Jurkat, Clone E6-1 (cell line): ENCODE measurements around the gene HAVCR1. TPM values are rescaled to one million over a fixed set of nuclear protein-coding genes. Genes with fewer than 3 reads are reported as not detected.

ENCODE experiments used
- DNase-seq: peaks from one replicate; pipeline ENCODE4 v3.0.0-alpha.2; 2011; ENCODE audit warnings: low read depth, low spot score
- H3K4me3 ChIP-seq: 2 replicates; pipeline ENCODE4 v1.5.1; 2011; ENCODE audit warnings: mild to moderate bottlenecking, low read length, control low read depth, moderate library complexity
- polyA plus RNA-seq: library from polyadenylated mRNA; unstranded; fragments of >200 nt; gene quantifications from one replicate; pipeline ENCODE4 v1.2.1, GENCODE V29; 2012; ENCODE audit warnings: missing spikeins; ENCODE audit not compliant: insufficient read length, insufficient read depth

HAVCR1 gene
- not detected for polyA plus RNA-seq

DNA sequence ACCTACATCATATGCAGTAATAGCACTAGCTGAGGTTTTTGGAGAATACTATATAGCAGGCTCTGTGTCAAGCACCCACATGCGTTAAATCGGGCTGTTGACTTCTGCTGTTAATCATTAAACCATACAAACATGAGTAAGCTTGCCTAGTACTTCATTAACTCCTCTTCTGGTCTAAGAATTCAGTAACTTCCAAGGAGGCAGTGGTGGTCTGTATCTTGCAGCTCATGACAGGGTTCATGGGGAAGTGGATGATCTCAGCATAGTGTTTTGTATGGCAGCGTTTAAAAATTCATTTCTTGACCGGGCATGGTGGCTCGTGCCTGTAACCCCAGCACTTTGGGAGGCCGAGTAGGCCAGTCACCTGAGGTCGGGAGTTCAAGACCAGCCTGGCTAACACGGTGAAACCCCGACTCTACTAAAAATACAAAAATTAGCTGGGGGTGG, at the start of gene HAVCR1:
TSS of gene HAVCR1 (minus strand) at position 24 of the 447 bp plus-strand sequence. CDS start 1,173 bp downstream, outside the sequence.
- H3K4me3 ChIP-seq: no peak within 1 kb of the TSS
- DNase-seq: no peak

DNA sequence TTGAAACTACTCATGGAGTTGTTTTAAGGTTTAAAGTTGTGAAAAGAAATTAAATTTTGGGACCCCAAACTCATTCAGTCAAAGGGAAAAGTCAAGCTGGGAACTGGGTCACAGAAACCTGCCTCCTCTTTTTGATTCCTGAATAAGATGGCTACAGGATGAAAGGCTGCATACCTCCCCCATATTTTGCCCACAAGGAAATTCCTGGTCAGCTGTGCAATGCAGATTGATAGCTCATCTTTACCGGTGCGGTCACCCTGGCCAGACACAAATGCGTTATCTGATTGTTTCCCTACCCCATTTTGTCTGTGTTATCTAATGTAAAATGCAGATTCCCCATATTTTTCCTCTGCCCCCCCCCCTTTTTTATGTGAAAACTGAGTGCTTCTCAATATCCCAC, 48.6 kb upstream of the HAVCR1 start:
- H3K4me3 ChIP-seq: no peak overlapping the region
- no peak for DNase-seq

GRCh38 chr5:157106630-157107461, 47.9 kb upstream of the HAVCR1 start:
- DNase-seq: no peak
- no peak overlapping the region for H3K4me3 ChIP-seq

DNA sequence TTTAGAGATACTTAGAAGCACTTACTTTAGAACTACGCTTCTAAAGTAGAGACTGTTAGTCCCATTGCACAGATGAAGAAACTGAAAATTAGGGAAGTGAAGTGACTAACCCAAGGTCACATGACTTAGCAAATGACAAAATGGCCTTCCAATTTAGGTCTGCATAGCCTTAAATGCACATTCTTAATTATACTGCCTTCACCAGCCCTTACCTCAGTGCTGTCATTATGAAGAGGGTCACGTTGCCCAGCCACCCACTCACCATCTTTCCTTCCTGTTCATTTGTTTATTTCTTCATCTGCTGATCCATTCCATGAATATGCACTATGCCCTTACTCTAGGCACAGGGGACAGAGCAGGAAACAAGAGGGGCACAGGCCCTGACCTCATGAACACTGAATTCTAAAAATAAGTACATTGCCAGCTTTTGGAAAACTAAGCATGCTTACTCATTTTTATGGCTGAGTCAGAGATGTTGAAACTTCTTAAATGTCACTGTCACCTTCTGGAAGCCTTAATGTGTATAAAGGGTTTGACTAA, 41.3 kb upstream of the HAVCR1 start:
- no peak overlapping the region for H3K4me3 ChIP-seq
- no peak for DNase-seq

- DNase-seq: no peak
- H3K4me3 ChIP-seq: no peak overlapping the region
These were observed 29.6 kb upstream of the HAVCR1 start for GRCh38 chr5:157088342-157088990.

DNA sequence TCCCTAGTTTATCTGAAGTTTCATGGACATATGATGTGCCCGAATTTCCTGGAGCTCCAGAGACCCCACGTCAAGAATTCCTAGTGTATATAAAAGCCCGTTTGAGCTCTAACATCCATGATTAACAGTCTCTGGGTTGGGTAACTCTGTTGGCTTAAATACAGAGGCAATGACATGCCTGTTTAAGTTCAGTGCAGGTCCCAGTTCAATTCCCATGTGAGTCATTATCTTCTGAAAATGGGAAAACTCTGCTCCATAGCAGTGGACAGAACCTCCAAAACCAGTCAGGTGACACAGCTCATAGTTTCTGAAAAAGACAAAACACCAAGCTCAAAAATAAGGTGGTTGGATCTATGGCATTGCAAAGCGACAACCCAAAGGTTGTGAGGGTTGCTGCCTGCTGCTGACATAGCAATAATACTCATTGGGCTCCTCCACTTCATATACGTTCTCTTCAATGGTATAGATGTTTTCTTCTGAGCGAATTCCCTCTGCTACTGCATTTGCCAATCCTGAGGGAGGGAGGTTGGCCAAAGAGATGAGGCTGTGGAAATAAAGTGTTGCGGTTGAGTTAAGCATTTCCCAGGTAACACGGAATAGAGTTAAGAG, 27.9 kb upstream of the HAVCR1 start:
- H3K4me3 ChIP-seq: no peak overlapping the region
- no peak for DNase-seq

DNA sequence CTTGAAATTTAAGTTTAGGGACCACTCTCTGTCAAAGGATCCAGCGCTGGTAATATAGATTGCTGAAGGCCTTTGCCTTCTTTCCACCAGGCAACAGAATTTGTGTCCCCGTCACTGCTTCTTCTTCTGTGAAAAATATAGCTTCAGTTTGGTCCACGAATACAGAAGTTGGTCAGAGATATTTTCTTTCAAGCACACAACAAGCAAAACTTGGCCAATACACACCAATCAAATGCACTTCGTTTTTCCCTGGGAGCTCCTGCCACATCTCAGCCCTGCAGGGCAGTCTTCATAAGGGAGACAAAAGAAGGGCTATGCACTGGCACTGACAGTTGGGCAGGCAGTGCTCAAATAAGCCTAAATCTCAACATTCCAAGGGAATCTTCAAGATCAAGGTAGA, 27.0 kb upstream of the HAVCR1 start:
- H3K4me3 ChIP-seq: no peak overlapping the region
- no peak for DNase-seq

- no peak for DNase-seq
- H3K4me3 ChIP-seq: no peak overlapping the region
These were observed 21.4 kb upstream of the HAVCR1 start for GRCh38 chr5:157080286-157080685.

GRCh38 chr5:157076558-157076957, 17.6 kb upstream of the HAVCR1 start:
- no peak for DNase-seq
- H3K4me3 ChIP-seq: no peak overlapping the region

DNA sequence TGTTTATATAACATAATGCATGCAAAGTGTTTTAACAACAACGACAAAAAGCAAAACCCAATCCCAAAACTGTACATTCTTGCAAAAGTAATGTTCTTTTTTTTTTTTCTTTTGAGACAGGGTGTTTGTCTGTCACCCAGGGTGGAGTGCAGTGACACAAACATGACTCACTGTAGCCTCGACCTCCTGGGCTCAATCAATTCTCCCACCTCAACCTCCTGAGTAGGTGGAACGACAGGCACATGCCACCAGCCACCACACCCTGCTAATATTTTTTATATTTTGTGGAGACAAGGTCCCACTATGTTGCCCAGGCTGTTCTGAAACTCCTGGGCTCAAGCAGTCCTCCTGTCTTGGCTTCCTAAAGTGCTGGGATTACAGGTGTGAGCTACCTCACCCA, 13.6 kb upstream of the HAVCR1 start:
- no peak overlapping the region for H3K4me3 ChIP-seq
- DNase-seq: no peak

- no peak for DNase-seq
- no peak overlapping the region for H3K4me3 ChIP-seq
These were observed 11.0 kb upstream of the HAVCR1 start for GRCh38 chr5:157069949-157070348.

DNA sequence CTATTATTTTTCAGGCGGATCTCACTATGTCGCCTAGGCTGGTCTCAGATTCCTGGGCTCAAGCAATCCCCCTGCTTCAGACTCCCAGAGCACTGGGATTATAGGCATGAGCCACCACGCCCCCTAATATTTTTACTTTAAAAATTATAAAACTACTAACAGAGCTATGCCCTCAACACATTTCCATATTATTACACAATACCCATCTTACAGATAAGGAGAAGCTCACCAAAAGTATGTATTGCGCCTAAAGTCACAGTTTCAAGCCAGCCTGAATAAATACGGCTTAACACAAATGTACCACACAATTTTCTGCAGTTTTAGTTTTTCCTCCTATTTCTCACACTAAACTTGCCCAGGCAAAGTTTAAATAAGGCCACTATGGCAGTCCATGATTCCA, 9.9 kb upstream of the HAVCR1 start:
- DNase-seq: no peak
- no peak overlapping the region for H3K4me3 ChIP-seq

DNA sequence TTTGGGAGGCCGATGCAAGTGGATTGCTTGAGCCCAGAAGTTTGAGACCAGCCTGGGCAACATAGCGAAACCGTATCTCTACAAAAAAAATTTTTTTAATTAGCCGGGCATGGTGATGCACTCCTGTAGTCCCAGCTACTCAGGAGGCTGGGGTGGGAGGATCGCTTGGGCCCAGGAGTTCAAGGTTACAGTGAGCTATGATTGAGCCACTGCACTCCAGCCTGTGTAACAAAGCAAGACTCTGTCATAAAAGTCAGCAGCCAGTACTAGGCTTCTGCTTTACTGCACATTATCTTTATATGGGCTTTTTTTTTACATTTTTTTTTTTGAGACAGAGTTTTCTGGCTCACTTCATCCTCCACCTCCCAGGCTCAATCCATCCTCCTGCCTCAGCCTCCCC, 9.4 kb upstream of the HAVCR1 start:
- no peak overlapping the region for H3K4me3 ChIP-seq
- DNase-seq: no peak

DNA sequence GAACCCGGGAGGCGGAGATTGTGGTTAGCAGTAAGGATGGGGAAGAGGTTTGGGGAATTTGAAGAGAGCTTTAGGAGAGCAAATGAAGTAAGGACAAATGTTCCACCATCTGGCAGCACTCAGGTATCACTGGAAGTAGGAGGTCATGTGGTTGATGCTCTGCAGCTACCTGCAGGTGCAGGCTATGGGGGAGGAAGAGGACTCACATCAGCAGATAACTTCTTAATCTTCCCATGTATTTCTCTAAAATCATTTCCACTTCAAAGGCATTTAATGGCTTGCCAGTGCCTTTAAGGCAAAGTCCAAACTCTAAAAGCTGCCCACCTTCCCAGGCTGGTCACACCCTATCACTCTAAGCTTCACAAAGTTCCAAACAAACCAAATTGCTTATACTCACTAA, 8.1 kb upstream of the HAVCR1 start:
- no peak overlapping the region for H3K4me3 ChIP-seq
- no peak for DNase-seq

GRCh38 chr5:157066080-157066479, 7.2 kb upstream of the HAVCR1 start:
- DNase-seq: no peak
- no peak overlapping the region for H3K4me3 ChIP-seq

DNA sequence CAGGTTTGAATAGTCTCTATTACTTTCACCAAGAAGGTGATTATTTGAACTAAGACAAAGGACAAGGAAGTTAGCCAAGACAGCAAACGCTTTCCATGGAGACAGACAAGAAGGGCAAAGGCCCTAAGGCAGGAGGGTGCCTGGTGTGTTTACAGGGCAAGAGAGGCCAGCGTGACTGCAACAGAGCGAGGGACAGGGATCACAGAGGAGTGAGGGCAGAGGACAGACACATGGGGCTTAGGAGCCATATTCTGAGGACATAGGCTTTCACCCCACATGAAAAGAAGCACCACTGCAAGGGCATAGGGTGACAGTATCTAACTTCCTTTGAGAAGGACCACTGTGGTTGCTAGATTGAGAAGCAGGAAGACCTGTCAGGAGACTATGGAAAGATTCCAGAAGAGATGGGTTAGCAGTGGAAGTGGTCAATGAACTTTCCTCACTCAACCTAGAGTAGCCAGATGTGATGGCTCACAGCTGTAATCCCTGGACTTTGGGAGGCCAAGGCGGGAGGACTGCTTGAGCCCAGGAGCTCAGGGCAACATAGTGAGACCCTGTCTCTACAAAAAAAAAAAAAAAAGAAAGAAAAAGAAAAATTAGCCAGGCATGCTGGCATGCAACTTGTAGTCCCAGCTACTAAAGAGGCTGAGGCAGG, 5.0 kb upstream of the HAVCR1 start:
- H3K4me3 ChIP-seq: no peak overlapping the region
- DNase-seq: no peak

GRCh38 chr5:157059891-157060290, 975 bp upstream of the HAVCR1 start:
- no peak for DNase-seq
- no peak overlapping the region for H3K4me3 ChIP-seq

DNA sequence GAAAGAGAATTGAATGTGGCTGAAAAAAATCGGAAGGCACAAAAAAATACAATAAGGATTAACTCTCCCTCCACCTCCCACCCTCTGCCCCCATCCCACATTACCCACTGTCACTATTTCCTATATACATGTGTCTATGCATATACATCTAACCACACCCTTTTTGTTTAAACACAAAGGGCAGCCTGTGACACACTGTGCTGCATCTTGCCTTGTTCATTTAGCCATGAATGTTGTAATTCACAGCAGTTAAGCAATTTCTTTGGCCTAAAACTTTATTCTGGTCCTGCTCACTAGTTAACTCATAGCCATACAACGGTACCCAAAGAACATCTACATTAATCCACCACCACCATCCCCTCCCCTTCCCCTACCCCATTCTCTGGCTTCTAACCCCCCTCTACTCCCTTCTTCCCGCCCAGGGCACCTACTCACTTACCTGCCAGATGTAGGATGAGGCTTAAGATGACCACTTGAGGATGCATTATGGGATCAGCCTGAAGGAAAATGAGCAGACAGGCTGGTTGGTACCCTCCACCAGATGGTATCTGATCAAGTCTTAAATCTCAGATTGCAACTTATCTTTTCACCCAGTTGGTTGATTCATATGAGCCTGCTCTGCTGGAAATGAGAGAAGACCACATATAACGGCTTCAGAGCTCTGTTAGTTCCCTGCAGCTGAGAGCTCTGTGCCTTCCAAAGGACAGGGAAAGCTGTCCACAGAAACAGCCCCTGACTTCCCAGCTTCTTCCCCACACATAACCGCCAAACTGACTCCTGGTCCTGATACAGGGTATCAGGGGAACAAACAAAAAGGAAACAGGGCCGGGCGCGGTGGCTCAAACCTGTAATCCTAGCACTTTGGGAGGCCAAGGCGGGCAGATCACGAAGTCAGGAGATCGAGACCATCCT, 1.2 kb downstream of the HAVCR1 start:
- no peak for DNase-seq
- no peak overlapping the region for H3K4me3 ChIP-seq
